Right renal cortex interstitium (tissue), 3 donors: Measurements from ENCODE around the gene MAP2K3. TPM values are rescaled to one million over a fixed set of nuclear protein-coding genes. Genes with fewer than 3 reads are reported as not detected.
A peak's percentile ranks its signal among the peaks of the same experiment; 100 is the strongest.
"Not testable (repeated sequence)": the region's sequence is repeated elsewhere in the genome, so short reads cannot be mapped to it uniquely, and the experiment has no call there.

Source experiments
- DNase-seq, 3 donors: peaks; one replicate each; pipeline ENCODE4 v3.0.0-alpha.2; 2013; ENCODE audit warnings: low read depth in 3 of 3, low spot score in 2 of 3
- polyA plus RNA-seq, 3 donors: library from polyadenylated mRNA; unstranded; fragments of 120-200 nt; gene quantifications; one replicate each; pipeline ENCODE4 v1.2.1, GENCODE V29; 2013; ENCODE audit not compliant: insufficient read length in 3 of 3

Gene MAP2K3
- polyA plus RNA-seq, 3 donors: 17.3 to 21.8 (median 17.6) TPM

- not testable (repeated sequence) for DNase-seq
Measured at GRCh38 chr17:21306611-21307272, 22.2 kb downstream of the MAP2K3 start.

DNA sequence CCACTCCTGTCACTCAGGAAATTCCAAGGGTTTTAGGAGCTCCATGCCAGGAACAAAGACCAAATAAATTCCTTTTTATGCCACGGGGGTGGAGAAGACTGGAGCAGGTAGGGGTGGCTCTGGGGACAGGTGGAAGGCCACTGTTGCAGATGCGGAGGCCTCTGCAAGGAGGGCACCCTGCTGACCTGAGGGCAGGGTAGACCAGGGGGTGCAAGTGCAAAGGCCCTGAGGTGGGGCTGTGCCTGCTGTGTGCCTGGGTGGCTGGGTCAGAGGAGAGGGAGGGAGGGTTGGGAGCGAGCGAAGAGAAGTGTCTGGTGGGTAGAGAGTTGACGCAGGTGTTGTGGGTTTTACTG is 22.7 kb downstream of the MAP2K3 start:
- DNase-seq: not testable (repeated sequence)

DNA sequence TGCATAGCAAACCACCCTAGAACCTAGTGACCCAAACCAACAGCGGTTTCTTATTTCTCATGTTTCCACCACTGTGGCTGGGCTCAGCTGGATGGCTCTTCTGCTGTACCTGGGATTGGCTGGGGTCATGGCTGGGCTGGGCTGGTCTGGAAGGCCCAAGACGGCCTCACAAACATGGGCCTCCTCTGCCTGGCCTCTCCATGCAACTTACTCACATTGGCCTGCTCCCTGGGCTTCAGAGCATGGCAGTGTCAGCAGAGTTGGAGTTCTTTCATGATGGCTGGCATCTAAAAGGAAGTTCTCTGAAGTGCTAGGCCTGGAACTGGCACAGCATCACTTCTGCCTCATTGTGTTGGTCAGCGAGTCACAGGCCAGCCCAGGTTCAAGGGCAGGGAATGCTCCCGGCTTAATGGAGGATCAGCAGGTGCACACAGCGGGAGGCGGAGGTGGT is 24.4 kb downstream of the MAP2K3 start:
- not testable (repeated sequence) for DNase-seq

DNA sequence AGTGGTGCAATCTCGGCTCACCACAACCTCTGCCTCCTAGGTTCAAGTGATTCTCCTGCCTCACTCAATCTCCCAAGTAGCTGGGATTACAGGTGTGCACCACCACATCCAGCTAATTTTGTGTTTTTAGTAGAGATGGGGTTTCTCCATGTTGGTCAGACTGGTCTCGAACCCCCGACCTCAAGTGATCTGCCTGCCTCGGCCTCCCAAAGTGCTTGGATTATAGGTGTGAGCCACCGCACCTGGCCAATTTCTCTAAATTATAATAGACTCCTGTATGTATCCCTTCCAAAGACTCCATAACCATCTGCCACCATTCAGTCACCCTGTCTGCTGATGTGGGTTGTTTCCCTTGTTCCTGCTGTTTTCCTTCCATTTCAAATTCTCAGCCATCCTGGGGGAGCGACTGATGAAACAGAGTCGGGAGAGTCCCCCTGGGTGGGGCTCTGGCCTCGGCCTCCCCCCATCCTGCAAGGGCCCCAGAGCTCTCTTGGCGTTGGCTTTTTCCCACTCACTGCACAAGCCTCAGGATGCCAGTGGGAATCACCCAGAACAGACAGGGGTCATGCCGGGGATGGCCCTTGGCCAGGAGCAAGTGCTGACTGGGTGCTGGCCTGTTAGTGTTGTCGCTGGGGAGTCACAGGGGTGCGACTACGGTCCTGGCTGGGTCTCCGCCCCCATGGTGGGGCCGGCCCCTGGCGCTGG is 25.7 kb downstream of the MAP2K3 start:
- DNase-seq: not testable (repeated sequence)

GRCh38 chr17:21310766-21311602 is 26.5 kb downstream of the MAP2K3 start:
- not testable (repeated sequence) for DNase-seq

GRCh38 chr17:21313320-21313719 is 28.8 kb downstream of the MAP2K3 start:
- DNase-seq: no peak

GRCh38 chr17:21313761-21314160 is 29.2 kb downstream of the MAP2K3 start:
- not testable (repeated sequence) for DNase-seq

DNA sequence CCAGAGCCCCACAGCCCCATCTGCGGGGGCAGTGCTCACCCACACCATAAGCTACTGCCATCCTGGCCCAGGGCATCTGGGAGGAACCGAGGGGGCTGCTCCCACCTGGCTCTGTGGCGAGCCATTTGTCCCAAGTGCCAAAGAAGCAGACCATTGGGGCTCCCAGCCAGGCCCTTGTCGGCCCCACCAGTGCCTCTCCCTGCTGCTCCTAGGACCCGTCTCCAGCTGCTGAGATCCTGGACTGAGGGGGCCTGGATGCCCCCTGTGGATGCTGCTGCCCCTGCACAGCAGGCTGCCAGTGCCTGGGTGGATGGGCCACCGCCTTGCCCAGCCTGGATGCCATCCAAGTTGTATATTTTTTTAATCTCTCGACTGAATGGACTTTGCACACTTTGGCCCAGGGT is 29.8 kb downstream of the MAP2K3 start:
- not testable (repeated sequence) for DNase-seq

- not testable (repeated sequence) for DNase-seq
Measured at GRCh38 chr17:21314701-21315111, 30.2 kb downstream of the MAP2K3 start.

DNA sequence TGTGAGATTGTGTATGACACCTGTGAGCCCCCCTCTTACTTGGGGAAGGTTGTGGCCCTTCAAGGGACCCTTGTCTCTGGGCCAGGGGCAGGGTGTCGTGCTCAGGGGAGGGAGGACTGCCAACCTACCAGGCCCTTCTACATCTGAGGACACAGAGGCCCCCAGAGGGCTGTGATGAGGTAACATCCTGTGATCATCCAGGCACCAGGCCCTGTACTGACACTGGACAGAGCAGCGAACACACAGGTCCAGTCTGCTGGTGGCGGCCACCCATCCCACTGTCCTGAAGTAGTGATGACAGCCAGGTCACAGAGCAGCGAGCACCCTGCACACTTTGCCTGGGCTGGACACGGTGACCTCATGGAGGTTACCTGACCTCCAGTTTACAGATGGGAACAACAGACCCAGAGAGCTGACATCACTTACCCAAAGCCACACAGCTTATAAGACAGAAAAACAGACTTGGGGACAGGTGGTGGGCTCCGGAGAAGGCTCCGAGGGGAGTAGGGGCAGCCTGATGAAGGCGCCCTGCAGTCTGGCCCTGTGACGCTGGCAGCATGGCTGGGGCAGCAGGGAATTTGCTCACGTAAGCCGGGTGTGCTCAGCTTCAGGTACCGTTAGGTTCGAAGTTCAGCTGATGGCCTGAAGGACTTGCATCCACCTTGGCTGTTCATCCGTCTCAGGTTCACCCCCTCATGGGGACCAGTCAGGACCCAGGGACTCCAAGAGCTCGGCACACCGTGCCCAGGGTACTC is 30.9 kb downstream of the MAP2K3 start:
- not testable (repeated sequence) for DNase-seq

DNA sequence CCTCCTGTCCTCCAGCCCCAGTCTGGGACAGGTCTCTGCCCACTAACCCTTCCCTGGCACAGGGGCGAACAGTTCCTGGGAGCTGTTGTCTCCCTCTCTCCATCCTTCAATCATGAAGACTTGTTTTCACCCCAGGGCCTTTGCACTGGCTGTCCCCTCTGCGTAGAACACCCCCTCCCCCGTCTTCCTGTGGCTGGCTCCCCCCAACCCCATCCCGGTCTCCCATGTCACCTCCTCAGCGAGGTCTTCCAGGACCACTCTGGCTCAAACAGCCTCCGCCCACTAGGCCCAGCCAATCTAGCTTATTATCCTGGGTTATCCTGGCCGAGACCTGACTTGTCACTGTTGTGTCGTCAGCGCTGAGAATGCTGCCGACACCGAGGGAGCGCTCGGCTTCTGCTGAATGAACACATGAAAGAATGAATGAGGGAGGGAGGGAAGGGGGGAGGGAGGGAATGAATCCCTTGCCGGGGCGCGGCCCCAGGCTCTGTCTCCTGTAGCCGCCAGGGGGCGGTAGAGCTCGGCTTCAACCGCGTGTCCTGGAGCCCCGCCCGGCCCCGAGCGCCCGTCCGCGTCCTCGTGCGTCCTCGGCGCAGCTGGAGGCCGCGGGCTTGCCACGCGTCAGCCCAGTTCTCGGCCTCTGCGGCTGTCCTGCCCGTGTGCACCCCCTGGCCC is 31.8 kb downstream of the MAP2K3 start:
- not testable (repeated sequence) for DNase-seq

GRCh38 chr17:21316887-21317500 is 32.5 kb downstream of the MAP2K3 start:
- DNase-seq: peak in 1 of 3 donors; percentile 27

GRCh38 chr17:21317821-21318220 is 33.3 kb downstream of the MAP2K3 start:
- not testable (repeated sequence) for DNase-seq

- DNase-seq: no peak
Measured at GRCh38 chr17:21318439-21318838, 33.9 kb downstream of the MAP2K3 start.

DNA sequence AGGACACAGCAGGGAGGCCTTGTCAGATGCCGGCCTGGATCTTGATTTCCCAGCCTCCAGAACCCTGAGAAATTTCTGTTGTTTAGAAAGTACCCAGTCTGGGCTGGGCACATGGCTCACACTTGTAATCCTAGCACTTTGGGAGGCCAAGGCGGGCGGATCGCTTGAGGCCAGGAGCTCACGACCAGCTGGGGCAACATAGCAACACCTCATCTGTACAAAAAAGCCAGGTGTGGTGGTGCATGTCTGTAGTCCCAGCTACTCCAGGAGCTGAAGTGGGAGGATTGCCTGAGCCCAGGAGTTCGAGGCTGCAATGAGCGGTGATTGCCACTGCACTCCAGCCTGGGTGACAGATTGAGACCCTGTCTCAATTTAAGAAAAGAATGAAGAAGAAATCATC is 34.3 kb downstream of the MAP2K3 start:
- not testable (repeated sequence) for DNase-seq

DNA sequence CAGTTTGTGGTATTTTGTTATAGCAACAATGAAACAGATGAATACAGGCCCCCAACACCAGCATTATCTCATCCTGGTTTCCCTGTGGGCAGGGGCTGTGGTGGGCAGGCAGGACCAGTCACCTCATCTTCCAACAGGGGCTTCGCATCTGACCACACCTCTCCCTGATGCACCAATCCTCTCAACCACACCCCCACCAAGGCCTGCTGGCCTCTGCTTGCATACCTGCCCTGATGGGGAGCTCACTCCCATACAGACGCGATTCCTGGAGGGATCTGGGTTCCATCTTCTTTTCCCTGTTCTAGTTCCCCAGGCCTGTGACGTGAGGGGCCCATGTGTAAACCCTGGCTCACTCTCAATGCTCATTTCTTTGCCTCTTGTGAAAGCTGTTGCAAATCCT is 34.7 kb downstream of the MAP2K3 start:
- not testable (repeated sequence) for DNase-seq

DNA sequence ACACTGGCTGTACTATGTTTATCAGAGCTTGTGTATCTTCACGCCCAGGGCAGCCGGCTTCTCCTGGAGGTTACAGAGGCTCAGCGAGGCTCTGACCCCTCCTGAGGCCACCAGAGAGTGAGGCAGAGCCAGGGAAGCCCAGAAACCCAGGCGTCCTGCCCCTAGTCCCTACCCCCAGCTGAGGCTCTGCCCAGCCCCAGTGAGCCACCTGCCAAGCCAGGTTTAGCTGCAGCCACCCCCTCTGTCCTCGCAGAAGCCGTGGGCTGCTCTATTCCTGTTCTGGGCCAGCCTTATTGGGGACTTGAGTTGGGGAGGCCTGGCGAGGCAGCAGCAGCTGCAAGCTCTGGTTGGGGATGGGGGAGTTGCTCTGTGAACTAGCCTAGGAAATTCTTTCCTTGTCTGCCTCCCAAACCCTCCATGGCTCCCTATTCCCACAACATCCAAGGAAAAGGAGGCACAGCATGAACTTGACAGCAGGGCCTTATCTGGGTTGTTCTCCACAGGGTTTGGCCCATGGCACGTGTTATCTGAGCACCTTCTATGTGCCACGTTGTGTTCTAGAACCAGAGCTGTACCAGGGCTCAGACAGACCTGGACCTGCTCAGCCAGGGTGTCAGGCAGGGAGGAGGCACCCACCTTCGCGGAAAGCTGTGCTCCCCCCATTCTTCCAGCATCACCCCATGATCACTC is 35.3 kb downstream of the MAP2K3 start:
- not testable (repeated sequence) for DNase-seq

- DNase-seq: not testable (repeated sequence)
Measured at GRCh38 chr17:21320430-21320829, 35.9 kb downstream of the MAP2K3 start.

- not testable (repeated sequence) for DNase-seq
Measured at GRCh38 chr17:21321061-21321460, 36.5 kb downstream of the MAP2K3 start.
